ENCODE data around the gene DPAGT1. TPM values are rescaled to one million over a fixed set of nuclear protein-coding genes. Genes with fewer than 3 reads are reported as not detected.

The DPAGT1 gene
- total RNA-seq, 2 experiments from 2014 or later, result 31.7 to 83.4 TPM

GRCh38 chr11:119094816-119095065, 6.9 kb downstream of the DPAGT1 start:
- peaks cover 23% of the 10 kb centered on the region for H4K20me1 ChIP-seq (ENCODE audit: insufficient read depth, low read length)
- peaks cover 66% of the 10 kb centered on the region for H3K4me1 ChIP-seq (ENCODE audit: insufficient read depth, low read length, poor library complexity, severe bottlenecking)
- no peak overlapping the region for H2AFZ ChIP-seq (ENCODE audit: low read length)
- no peak for TF ChIP-seq EZH2phosphoT487 (IDR thresholded peaks at IDR 0.05; ENCODE audit: borderline replicate concordance, low read depth, low read length)
- TF ChIP-seq, protein P1, sequence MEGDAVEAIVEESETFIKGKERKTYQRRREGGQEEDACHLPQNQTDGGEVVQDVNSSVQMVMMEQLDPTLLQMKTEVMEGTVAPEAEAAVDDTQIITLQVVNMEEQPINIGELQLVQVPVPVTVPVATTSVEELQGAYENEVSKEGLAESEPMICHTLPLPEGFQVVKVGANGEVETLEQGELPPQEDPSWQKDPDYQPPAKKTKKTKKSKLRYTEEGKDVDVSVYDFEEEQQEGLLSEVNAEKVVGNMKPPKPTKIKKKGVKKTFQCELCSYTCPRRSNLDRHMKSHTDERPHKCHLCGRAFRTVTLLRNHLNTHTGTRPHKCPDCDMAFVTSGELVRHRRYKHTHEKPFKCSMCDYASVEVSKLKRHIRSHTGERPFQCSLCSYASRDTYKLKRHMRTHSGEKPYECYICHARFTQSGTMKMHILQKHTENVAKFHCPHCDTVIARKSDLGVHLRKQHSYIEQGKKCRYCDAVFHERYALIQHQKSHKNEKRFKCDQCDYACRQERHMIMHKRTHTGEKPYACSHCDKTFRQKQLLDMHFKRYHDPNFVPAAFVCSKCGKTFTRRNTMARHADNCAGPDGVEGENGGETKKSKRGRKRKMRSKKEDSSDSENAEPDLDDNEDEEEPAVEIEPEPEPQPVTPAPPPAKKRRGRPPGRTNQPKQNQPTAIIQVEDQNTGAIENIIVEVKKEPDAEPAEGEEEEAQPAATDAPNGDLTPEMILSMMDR (conservative IDR thresholded peaks at IDR 0.05; ENCODE audit: low read length), result peak; percentile 68
- no peaks in the 10 kb centered on the region for H3K9me2 ChIP-seq (ENCODE audit: insufficient read depth, low read length)
- H3K9me3 ChIP-seq (ENCODE audit: low read length), result no peaks in the 10 kb centered on the region
- peaks cover 39% of the 10 kb centered on the region for H3K79me2 ChIP-seq (ENCODE audit: insufficient read depth, low read depth, low read length)
- CTCF ChIA-PET (ENCODE audit: unreplicated experiment), result no interaction called here
- H3K4me3 ChIP-seq (ENCODE audit: low read depth, low read length, poor library complexity, severe bottlenecking), result peak overlapping the region; percentile 81
- no peak for DNase-seq (ENCODE audit: low spot score)
- POLR2A ChIA-PET, result interaction anchor here (0.6 to 5.4 kb wide), 7 partner anchors 10 to 102 kb away, joined by 4 to 41 read pairs (median 6); partner anchors contain the start of genes C2CD2L, HMBS and VPS11
- intact Hi-C loops (cut with micrococcal nuclease; ENCODE audit: unreplicated experiment), result loop anchor here (1.0 to 5.0 kb wide), 6 partner anchors 27 to 302 kb away; partner anchors contain the start of genes DDX6, HYOU1, RPS25 and TRAPPC4
- no TSS peak for BruUV-seq (replicated peaks)
- peak overlapping the region; percentile 79 for H3K27ac ChIP-seq (ENCODE audit: low read depth, low read length, poor library complexity, severe bottlenecking)
- peak overlapping the region; percentile 79 for H3K4me2 ChIP-seq (ENCODE audit: low read length)
- peaks cover 77% of the 10 kb centered on the region for H3K36me3 ChIP-seq (ENCODE audit: insufficient read depth, low read length)

DNA sequence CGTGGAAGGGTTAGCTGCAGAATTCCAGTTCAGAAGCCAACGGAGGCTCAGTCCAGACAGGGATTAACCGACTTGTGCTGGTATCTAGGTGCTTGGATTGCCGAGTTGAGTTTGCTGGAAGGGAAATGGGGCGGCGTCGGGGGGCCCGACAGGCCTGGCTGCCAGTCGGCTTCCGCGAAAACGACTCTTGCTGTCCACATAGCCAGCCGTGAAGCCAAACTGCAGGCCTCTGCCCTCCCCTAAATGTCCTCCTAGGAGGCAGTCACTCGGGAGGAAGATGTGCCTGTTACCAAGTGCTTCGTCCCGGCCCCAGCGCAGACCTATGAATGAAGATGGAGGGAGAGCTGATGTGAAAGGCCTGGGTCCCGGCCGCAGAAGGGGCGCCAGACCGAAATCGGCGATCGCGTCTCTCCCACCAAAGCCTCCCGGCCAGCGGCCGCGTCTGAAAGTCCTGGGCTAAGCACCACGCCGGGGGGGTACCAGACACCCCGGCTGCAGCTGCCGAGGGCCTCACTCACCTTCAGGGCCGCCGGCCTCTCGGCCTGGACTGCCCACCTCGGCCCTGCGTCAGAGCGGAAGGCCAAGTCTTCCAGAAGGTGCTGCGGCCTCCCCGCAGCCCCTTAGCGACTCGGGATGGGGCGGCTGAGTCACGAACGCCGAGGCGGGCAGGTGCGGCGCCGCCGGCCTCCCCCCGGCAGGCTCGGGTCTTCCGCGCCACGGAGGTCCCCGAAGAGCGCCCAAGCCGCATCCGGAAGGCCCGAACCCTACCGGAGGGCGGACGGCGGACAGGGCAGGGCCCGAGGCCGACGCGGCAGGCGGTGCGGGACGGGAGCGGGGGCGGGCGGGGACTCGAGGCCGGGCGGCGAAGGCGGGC, 7.5 kb downstream of the DPAGT1 start:
- ChIA-PET POLR2A (interaction anchor here (0.6 to 5.4 kb wide), 6 partner anchors 9 to 102 kb away, joined by 4 to 41 read pairs (median 6); partner anchors contain the start of genes C2CD2L and HMBS), CTCF (ENCODE audit: unreplicated experiment) (interaction anchor here (0.6 kb wide), 1 partner anchor 9 kb away, joined by 3 read pairs; the partner anchor contains the start of gene HMBS)
- Histone ChIP-seq H3K4me3 (ENCODE audit: low read depth, low read length, poor library complexity, severe bottlenecking) (peak overlapping the region; percentile 81), H3K4me1 (ENCODE audit: insufficient read depth, low read length, poor library complexity, severe bottlenecking) (peaks cover 71% of the 10 kb centered on the region), H3K36me3 (ENCODE audit: insufficient read depth, low read length) (peaks cover 77% of the 10 kb centered on the region), H3K79me2 (ENCODE audit: insufficient read depth, low read depth, low read length) (peaks cover 38% of the 10 kb centered on the region), H3K9me3 (ENCODE audit: low read length) (no peaks in the 10 kb centered on the region), H3K4me2 (ENCODE audit: low read length) (peak overlapping the region; percentile 79), H3K9me2 (ENCODE audit: insufficient read depth, low read length) (no peaks in the 10 kb centered on the region), H3K27ac (ENCODE audit: low read depth, low read length, poor library complexity, severe bottlenecking) (peak overlapping the region; percentile 79), H4K20me1 (ENCODE audit: insufficient read depth, low read length) (peaks cover 23% of the 10 kb centered on the region), H2AFZ (ENCODE audit: low read length) (no peak overlapping the region)
- no TSS peak for BruUV-seq (replicated peaks)
- intact Hi-C loops (cut with micrococcal nuclease; ENCODE audit: unreplicated experiment), result loop anchor here (2.0 kb wide), 3 partner anchors 75 to 165 kb away; partner anchors contain the start of genes RPS25 and TRAPPC4
- TF ChIP-seq, protein P1 (conservative IDR thresholded peaks at IDR 0.05; ENCODE audit: low read length), result no peak
- TF ChIP-seq EZH2phosphoT487 (IDR thresholded peaks at IDR 0.05; ENCODE audit: borderline replicate concordance, low read depth, low read length), result no peak
- peak; percentile 58 for DNase-seq (ENCODE audit: low spot score)
